ENCODE results near the gene MACIR. TPM values are rescaled to one million over a fixed set of nuclear protein-coding genes. Genes with fewer than 3 reads are reported as not detected.

The MACIR gene
- total and polyA plus RNA-seq, 2 donors, result 6.0 to 7.6 TPM

- Histone ChIP-seq H3K4me1 (ENCODE audit: control insufficient read depth in 2 of 2, insufficient read depth in 2 of 2, low read length in 2 of 2) (no peaks in the 10 kb centered on the region), H3K27ac (ENCODE audit: low read depth in 1 of 2, low read length in 1 of 2) (no peak overlapping the region), H3K9me3 (ENCODE audit: control insufficient read depth in 2 of 2, insufficient read depth in 1 of 2, low read length in 1 of 2) (no peaks in the 10 kb centered on the region), H3K27me3 (ENCODE audit: control insufficient read depth in 2 of 2, insufficient read depth in 1 of 2, low read length in 1 of 2) (no peaks in the 10 kb centered on the region), H3K4me3 (ENCODE audit: low read length in 2 of 2) (no peak overlapping the region), H3K36me3 (ENCODE audit: control insufficient read depth in 2 of 2, insufficient read depth in 2 of 2, low read length in 1 of 2) (no peaks in the 10 kb centered on the region)
- DNase-seq (ENCODE audit: low read depth in 6 of 9, low spot score in 9 of 9), result no peak
- 97% methylated on average over 3 of the region's 3 CpGs for WGBS
Observed at GRCh38 chr5:103293719-103294118, 35.2 kb downstream of the MACIR start.

- Histone ChIP-seq H3K36me3 (ENCODE audit: control insufficient read depth in 2 of 2, insufficient read depth in 2 of 2, low read length in 1 of 2) (no peaks in the 10 kb centered on the region), H3K27me3 (ENCODE audit: control insufficient read depth in 2 of 2, insufficient read depth in 1 of 2, low read length in 1 of 2) (no peaks in the 10 kb centered on the region), H3K4me3 (ENCODE audit: low read length in 2 of 2) (no peak overlapping the region), H3K9me3 (ENCODE audit: control insufficient read depth in 2 of 2, insufficient read depth in 1 of 2, low read length in 1 of 2) (no peaks in the 10 kb centered on the region), H3K27ac (ENCODE audit: low read depth in 1 of 2, low read length in 1 of 2) (no peak overlapping the region), H3K4me1 (ENCODE audit: control insufficient read depth in 2 of 2, insufficient read depth in 2 of 2, low read length in 2 of 2) (no peaks in the 10 kb centered on the region)
- DNase-seq (ENCODE audit: low read depth in 6 of 9, low spot score in 9 of 9), result no peak
- WGBS, result 89% methylated on average over 5 of the region's 5 CpGs
Observed at GRCh38 chr5:103294906-103295305, 36.3 kb downstream of the MACIR start.

- Histone ChIP-seq H3K9me3 (ENCODE audit: control insufficient read depth in 2 of 2, insufficient read depth in 1 of 2, low read length in 1 of 2) (no peaks in the 10 kb centered on the region), H3K36me3 (ENCODE audit: control insufficient read depth in 2 of 2, insufficient read depth in 2 of 2, low read length in 1 of 2) (no peaks in the 10 kb centered on the region), H3K4me1 (ENCODE audit: control insufficient read depth in 2 of 2, insufficient read depth in 2 of 2, low read length in 2 of 2) (no peaks in the 10 kb centered on the region), H3K27ac (ENCODE audit: low read depth in 1 of 2, low read length in 1 of 2) (no peak overlapping the region), H3K4me3 (ENCODE audit: low read length in 2 of 2) (no peak overlapping the region), H3K27me3 (ENCODE audit: control insufficient read depth in 2 of 2, insufficient read depth in 1 of 2, low read length in 1 of 2) (no peaks in the 10 kb centered on the region)
- WGBS, result 99% methylated on average over 5 of the region's 5 CpGs
- no peak for DNase-seq (ENCODE audit: low read depth in 6 of 9, low spot score in 9 of 9)
Observed at GRCh38 chr5:103295424-103295823, 36.9 kb downstream of the MACIR start.

- WGBS, result 98% methylated on average over 3 of the region's 3 CpGs
- no peaks in the 10 kb centered on the region for H3K4me1 ChIP-seq (ENCODE audit: control insufficient read depth in 2 of 2, insufficient read depth in 2 of 2, low read length in 2 of 2)
- DNase-seq (ENCODE audit: low read depth in 6 of 9, low spot score in 9 of 9), result no peak
- no peak overlapping the region for H3K4me3 ChIP-seq (ENCODE audit: low read length in 2 of 2)
- no peaks in the 10 kb centered on the region for H3K27me3 ChIP-seq (ENCODE audit: control insufficient read depth in 2 of 2, insufficient read depth in 1 of 2, low read length in 1 of 2)
- no peak overlapping the region for H3K27ac ChIP-seq (ENCODE audit: low read depth in 1 of 2, low read length in 1 of 2)
- no peaks in the 10 kb centered on the region for H3K9me3 ChIP-seq (ENCODE audit: control insufficient read depth in 2 of 2, insufficient read depth in 1 of 2, low read length in 1 of 2)
- H3K36me3 ChIP-seq (ENCODE audit: control insufficient read depth in 2 of 2, insufficient read depth in 2 of 2, low read length in 1 of 2), result no peaks in the 10 kb centered on the region
Observed at GRCh38 chr5:103295871-103296270, 37.3 kb downstream of the MACIR start.

GRCh38 chr5:103298117-103298516 is 39.6 kb downstream of the MACIR start:
- no peak overlapping the region for H3K27ac ChIP-seq (ENCODE audit: low read depth in 1 of 2, low read length in 1 of 2)
- no peaks in the 10 kb centered on the region for H3K36me3 ChIP-seq (ENCODE audit: control insufficient read depth in 2 of 2, insufficient read depth in 2 of 2, low read length in 1 of 2)
- no peak for DNase-seq (ENCODE audit: low read depth in 6 of 9, low spot score in 9 of 9)
- 96% methylated on average over 1 of the region's 1 CpG for WGBS
- no peaks in the 10 kb centered on the region for H3K27me3 ChIP-seq (ENCODE audit: control insufficient read depth in 2 of 2, insufficient read depth in 1 of 2, low read length in 1 of 2)
- no peaks in the 10 kb centered on the region for H3K9me3 ChIP-seq (ENCODE audit: control insufficient read depth in 2 of 2, insufficient read depth in 1 of 2, low read length in 1 of 2)
- H3K4me1 ChIP-seq (ENCODE audit: control insufficient read depth in 2 of 2, insufficient read depth in 2 of 2, low read length in 2 of 2), result no peaks in the 10 kb centered on the region
- H3K4me3 ChIP-seq (ENCODE audit: low read length in 2 of 2), result no peak overlapping the region

GRCh38 chr5:103298607-103299188 is 40.1 kb downstream of the MACIR start:
- Histone ChIP-seq H3K36me3 (ENCODE audit: control insufficient read depth in 2 of 2, insufficient read depth in 2 of 2, low read length in 1 of 2) (no peaks in the 10 kb centered on the region), H3K4me1 (ENCODE audit: control insufficient read depth in 2 of 2, insufficient read depth in 2 of 2, low read length in 2 of 2) (no peaks in the 10 kb centered on the region), H3K27me3 (ENCODE audit: control insufficient read depth in 2 of 2, insufficient read depth in 1 of 2, low read length in 1 of 2) (no peaks in the 10 kb centered on the region), H3K9me3 (ENCODE audit: control insufficient read depth in 2 of 2, insufficient read depth in 1 of 2, low read length in 1 of 2) (no peaks in the 10 kb centered on the region), H3K4me3 (ENCODE audit: low read length in 2 of 2) (no peak overlapping the region), H3K27ac (ENCODE audit: low read depth in 1 of 2, low read length in 1 of 2) (no peak overlapping the region)
- 88% methylated on average over 4 of the region's 4 CpGs for WGBS
- DNase-seq (ENCODE audit: low read depth in 6 of 9, low spot score in 9 of 9), result no peak

DNA sequence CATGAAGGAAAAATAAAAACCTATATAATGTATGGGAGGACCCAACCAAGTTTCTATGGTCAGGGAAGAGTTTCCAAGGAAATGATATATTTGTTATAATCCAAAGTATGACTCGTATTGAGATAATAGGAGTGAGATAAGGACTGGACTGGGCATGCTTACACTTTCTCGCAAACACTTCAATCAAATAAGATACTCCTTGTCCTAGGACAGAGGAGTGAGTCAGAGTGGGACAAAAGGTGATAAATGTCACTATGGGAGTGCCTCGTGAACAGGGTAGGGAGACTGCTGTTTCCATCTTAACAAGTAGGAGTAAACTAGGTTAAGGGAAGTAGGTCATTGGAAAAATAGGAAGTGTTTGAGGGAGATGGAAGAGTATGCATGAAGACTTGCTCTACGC is 47.2 kb downstream of the MACIR start:
- no peak overlapping the region for H3K4me3 ChIP-seq (ENCODE audit: low read length in 2 of 2)
- no peaks in the 10 kb centered on the region for H3K36me3 ChIP-seq (ENCODE audit: control insufficient read depth in 2 of 2, insufficient read depth in 2 of 2, low read length in 1 of 2)
- no peaks in the 10 kb centered on the region for H3K4me1 ChIP-seq (ENCODE audit: control insufficient read depth in 2 of 2, insufficient read depth in 2 of 2, low read length in 2 of 2)
- no peaks in the 10 kb centered on the region for H3K27me3 ChIP-seq (ENCODE audit: control insufficient read depth in 2 of 2, insufficient read depth in 1 of 2, low read length in 1 of 2)
- H3K27ac ChIP-seq (ENCODE audit: low read depth in 1 of 2, low read length in 1 of 2), result no peak overlapping the region
- H3K9me3 ChIP-seq (ENCODE audit: control insufficient read depth in 2 of 2, insufficient read depth in 1 of 2, low read length in 1 of 2), result no peaks in the 10 kb centered on the region
- WGBS, result 95% methylated on average over 4 of the region's 4 CpGs
- DNase-seq (ENCODE audit: low read depth in 6 of 9, low spot score in 9 of 9), result no peak

DNA sequence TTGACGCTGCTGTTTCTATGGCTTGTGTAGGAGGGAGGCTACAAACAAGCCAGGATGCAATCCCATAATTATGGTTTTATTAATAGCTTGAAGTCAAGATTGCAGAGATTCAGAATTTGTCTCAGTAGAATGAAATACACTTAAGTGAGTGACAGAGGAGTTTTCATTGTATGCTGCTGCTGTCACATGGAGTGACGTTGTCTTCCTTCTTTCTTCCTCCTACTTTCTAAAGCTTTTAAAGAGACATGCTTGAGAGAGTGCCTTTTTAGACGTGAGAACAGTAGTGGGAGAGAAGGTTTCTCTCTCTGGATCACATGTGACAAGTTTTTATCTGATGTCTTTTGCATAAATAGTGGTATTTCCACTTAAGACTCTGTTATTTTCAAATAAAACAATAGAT is 48.9 kb downstream of the MACIR start:
- no peaks in the 10 kb centered on the region for H3K27me3 ChIP-seq (ENCODE audit: control insufficient read depth in 2 of 2, insufficient read depth in 1 of 2, low read length in 1 of 2)
- H3K36me3 ChIP-seq (ENCODE audit: control insufficient read depth in 2 of 2, insufficient read depth in 2 of 2, low read length in 1 of 2), result no peaks in the 10 kb centered on the region
- no peak for DNase-seq (ENCODE audit: low read depth in 6 of 9, low spot score in 9 of 9)
- no peaks in the 10 kb centered on the region for H3K4me1 ChIP-seq (ENCODE audit: control insufficient read depth in 2 of 2, insufficient read depth in 2 of 2, low read length in 2 of 2)
- no peak overlapping the region for H3K27ac ChIP-seq (ENCODE audit: low read depth in 1 of 2, low read length in 1 of 2)
- 71% methylated on average over 3 of the region's 3 CpGs for WGBS
- H3K4me3 ChIP-seq (ENCODE audit: low read length in 2 of 2), result no peak overlapping the region
- H3K9me3 ChIP-seq (ENCODE audit: control insufficient read depth in 2 of 2, insufficient read depth in 1 of 2, low read length in 1 of 2), result no peaks in the 10 kb centered on the region

DNA sequence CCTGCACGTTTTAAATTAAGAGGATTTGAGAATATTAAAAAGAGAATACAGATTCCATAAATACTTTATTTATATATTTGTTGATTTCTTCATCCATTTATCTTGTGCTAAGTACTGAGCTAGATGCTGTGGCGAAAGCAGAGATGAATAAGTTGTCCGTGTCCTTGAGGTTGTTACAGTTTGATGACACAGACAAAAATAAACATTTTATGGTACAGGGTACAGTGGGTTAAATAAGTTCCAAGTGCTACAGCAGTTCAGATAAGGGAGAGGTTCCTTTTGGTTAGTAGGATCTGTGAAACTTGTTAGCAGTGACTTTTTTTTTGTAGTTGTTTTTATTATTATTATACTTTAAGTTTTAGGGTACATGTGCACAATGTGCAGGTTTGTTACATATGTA is 50.2 kb downstream of the MACIR start:
- Histone ChIP-seq H3K36me3 (ENCODE audit: control insufficient read depth in 2 of 2, insufficient read depth in 2 of 2, low read length in 1 of 2) (no peaks in the 10 kb centered on the region), H3K27me3 (ENCODE audit: control insufficient read depth in 2 of 2, insufficient read depth in 1 of 2, low read length in 1 of 2) (no peaks in the 10 kb centered on the region), H3K9me3 (ENCODE audit: control insufficient read depth in 2 of 2, insufficient read depth in 1 of 2, low read length in 1 of 2) (no peaks in the 10 kb centered on the region), H3K27ac (ENCODE audit: low read depth in 1 of 2, low read length in 1 of 2) (no peak overlapping the region), H3K4me3 (ENCODE audit: low read length in 2 of 2) (no peak overlapping the region), H3K4me1 (ENCODE audit: control insufficient read depth in 2 of 2, insufficient read depth in 2 of 2, low read length in 2 of 2) (no peaks in the 10 kb centered on the region)
- 93% methylated on average over 3 of the region's 3 CpGs for WGBS
- DNase-seq (ENCODE audit: low read depth in 6 of 9, low spot score in 9 of 9), result no peak

DNA sequence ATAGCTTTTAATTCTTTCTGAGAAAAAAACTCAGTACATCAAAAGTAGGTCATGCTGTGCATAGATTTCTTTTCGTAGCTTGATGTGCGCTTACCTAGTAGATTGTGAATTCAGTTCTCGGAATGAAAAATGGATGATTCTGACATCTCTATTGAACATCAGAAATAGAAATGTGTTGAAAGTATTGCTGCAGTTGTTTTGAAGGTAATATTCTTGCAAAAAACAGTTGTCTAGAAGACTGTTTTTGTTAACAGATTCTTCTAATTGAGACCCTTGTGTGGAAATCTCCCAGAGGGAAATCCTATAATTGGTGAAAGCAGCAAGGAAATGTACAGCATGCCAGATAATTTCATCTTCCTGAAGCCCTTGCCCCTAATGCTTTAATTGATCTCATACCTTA is 54.5 kb downstream of the MACIR start:
- Histone ChIP-seq H3K36me3 (ENCODE audit: control insufficient read depth in 2 of 2, insufficient read depth in 2 of 2, low read length in 1 of 2) (no peaks in the 10 kb centered on the region), H3K27me3 (ENCODE audit: control insufficient read depth in 2 of 2, insufficient read depth in 1 of 2, low read length in 1 of 2) (no peaks in the 10 kb centered on the region), H3K4me1 (ENCODE audit: control insufficient read depth in 2 of 2, insufficient read depth in 2 of 2, low read length in 2 of 2) (no peaks in the 10 kb centered on the region), H3K9me3 (ENCODE audit: control insufficient read depth in 2 of 2, insufficient read depth in 1 of 2, low read length in 1 of 2) (no peaks in the 10 kb centered on the region), H3K4me3 (ENCODE audit: low read length in 2 of 2) (no peak overlapping the region), H3K27ac (ENCODE audit: low read depth in 1 of 2, low read length in 1 of 2) (no peak overlapping the region)
- no peak for DNase-seq (ENCODE audit: low read depth in 6 of 9, low spot score in 9 of 9)
- WGBS, result 98% methylated on average over 3 of the region's 3 CpGs
